GM19099 (cell line): Measurements from ENCODE around the gene TMEM217.

ENCODE experiments used
- POLR2A ChIP-seq: IDR thresholded peaks from 3 replicates; pipeline ENCODE4 v1.6.1; 2011; ENCODE audit warnings: low read depth; ENCODE audit not compliant: insufficient read length; ENCODE audit errors: extremely low read depth

Gene TMEM217

GRCh38 chr6:37284781-37285180, 26.8 kb upstream of the TMEM217 start:
- TF ChIP-seq POLR2A = no peak

- TF ChIP-seq POLR2A = no peak
Measured at GRCh38 chr6:37283671-37284151, 25.8 kb upstream of the TMEM217 start.

DNA sequence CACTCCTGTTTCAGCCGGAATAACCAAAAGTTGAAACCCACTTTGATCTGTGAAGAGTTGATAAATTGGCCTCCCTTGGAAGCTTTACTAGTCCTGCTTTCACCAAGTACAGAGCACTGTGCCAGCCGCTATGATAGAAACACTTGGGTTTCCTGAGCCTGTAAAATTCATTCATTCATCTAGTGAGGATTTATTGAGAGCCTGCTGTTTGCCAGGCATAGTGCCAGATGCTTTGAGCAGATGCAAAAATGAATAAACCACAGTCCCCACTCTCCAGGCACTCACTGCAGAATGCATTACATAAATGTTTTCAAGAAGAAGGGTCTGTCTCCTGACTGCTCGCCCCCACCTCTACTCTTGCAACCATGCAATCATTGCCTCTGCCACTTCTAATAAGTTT, 25.3 kb upstream of the TMEM217 start:
- TF ChIP-seq POLR2A = no peak

- TF ChIP-seq POLR2A = no peak
Measured at GRCh38 chr6:37282371-37282770, 24.4 kb upstream of the TMEM217 start.

DNA sequence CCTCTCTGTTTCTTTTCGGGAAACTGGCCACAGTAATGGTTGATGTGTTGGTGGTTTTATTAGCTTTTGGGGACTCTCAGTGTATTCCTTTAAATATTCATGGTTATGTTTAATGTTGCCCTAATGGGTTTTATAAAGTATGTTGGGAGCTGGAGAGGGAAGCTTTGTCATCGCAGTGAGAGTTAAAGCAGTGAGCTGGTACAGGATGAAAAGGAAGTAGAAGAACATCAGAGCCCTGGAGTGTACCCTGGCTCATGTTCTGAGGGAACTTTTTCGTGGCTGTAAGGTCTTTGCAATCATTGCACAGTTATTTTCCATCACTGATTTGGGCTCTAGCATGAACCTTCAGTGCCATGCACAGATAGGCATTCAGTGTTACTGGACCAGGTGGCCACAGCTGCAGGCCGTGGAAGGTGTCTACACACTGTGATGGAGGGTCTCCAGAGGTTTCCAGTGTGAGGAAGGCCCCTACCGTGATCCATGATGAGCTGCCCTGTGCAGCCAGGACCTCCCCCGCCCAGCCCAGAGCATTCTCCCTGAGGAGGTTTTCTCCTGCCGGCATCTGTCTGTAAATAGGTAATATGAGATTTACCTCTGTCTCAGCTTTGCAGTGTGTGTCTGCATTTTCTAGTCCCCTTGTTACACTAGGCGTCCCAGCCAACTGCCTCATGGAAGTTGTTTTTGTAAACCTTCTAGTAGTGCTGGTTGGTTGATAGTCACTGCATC, 22.4 kb upstream of the TMEM217 start:
- no peak for TF ChIP-seq POLR2A

DNA sequence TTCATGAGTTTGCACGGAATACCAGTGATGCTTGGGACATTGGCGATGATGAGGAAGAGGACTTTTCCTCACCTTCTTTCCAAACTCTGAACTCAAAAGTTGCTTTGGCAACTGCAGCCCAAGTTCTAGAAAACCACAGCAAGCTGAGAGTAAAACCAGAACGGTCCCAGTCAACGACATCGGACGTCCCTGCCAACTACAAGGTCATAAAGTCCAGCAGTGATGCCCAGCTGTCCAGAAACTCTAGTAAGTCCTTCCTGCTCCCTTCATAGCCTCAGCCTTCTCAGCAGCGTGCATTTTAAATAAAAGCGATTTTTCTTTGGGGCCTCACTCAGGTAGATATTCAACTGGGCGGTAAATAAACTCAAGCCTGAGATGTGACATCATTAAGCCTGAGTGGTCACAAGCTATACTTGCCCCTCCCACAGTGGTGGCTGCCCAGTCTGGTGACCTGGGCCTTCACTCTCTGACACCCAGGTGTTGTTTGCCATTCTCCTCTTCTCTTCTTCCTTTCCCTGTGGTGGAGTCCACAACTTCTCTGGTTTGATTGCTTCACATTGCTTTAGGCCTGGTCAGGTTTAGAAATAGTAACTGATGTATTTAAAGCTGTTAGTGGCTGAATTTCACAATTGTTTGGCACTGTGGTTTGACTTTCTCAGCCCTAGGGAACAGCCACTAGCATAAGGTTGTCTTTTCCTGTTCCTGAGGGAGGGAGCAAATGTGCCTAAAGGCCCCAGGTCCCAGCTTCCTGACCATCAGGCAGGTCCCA, 21.6 kb upstream of the TMEM217 start:
- no peak for TF ChIP-seq POLR2A

DNA sequence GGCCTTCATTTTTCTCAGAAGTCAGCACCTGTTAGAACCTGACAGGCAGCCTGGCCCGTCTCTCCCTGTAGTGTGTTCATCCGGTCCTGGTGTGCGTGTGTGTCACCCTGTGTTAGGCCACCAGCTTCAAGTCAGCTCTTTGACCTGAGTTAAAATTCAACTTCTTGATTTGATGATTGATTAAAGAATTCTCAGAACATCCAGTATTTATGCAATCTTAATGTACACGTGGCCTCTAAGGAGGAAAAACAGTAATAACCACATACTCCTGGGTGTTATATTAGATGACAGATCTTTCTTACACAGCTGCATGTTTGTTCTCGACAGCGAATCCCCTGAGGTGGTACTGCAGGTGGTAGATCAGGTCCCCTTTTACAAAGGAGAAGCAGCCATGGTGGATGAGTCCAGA, 19.1 kb upstream of the TMEM217 start:
- no peak for TF ChIP-seq POLR2A

DNA sequence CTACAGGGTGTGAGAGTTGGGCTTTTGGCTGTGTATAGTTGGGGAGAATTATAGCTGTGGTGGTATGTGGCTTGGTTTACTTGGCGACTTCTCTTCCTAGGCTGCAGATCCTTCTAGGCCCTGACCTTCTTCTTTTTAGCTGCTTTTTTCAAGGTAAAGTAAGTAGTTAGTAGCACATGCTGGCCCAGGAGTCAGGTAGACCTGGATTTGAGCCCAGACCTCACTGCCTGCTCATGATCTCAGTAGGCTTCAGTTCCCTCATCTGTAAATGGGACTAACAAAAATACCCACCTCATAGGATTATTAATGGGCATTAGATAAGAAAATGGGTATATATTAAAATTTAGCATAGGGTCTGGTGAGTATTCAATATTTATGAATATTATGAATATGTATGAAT, 17.4 kb upstream of the TMEM217 start:
- TF ChIP-seq POLR2A = no peak

DNA sequence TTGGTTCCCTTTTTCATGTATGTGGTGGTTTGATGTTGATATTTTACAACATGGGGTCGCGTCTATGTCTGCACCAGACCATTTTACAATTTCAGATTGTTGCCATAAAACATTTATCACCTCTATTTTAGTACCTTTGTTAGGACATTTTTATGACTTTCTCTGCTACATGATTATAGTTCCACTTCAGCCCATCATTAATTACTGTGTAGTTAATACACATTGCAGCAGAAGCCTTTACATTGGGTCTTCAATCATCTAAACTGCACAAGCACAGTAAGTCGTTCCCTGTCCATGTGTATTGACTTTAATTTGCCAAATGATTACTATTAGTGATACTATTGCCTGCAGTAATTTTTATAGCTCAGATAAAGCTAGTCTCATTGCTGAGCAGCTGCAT, 15.7 kb upstream of the TMEM217 start:
- TF ChIP-seq POLR2A = no peak

DNA sequence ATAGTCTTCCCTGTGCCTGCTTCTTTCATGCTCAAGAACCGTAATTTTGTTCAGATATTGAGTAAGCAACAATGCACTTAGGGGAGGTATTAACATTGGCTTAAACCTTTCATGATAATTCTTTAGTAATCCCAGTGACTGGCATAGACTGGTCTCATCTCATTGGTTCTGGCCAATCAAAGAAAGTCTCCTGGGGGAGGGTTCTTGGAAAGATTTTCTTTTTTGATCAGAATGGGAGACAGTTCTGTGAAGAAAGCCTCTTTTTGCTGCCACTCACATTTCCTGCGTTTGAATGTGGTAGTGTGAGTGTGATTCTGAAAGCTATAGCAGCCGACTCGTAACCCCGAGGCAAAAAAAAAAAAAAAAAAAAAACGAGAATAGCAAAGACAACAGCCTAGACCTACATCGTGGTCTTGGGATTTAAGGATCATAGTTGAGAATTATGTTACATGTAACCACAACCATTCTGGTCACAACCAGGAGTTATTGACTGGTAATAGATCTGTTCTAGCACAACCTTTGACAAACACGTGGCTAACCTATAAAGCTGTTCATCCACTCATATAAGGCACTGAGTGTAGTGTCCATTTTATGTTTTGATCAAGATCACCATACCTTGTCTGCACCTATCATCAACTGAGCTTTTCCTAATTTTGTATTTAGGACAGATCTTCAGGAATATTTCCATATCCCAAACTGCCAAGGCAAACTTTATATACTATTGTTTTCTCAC, 15.1 kb upstream of the TMEM217 start:
- no peak for TF ChIP-seq POLR2A

- no peak for TF ChIP-seq POLR2A
Measured at GRCh38 chr6:37269105-37269504, 11.2 kb upstream of the TMEM217 start.

DNA sequence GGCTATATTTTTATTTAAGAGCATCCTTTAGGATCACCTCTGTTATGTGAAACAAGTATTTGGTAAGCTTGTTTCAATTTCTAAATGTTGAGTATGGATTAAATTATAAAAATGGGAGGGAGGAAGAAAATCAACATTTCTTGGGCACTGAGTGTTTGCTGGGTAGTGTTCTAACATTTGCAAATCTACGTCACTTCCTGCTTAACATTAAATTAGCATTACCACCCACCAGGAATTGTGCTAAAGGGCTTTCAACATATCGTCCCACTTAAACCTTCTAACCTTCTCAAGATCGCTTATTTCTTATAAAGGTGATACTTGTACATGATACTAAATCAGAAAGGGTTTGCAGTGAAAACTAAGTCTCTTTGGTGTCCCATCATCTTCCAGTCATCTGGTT, 7.9 kb upstream of the TMEM217 start:
- no peak for TF ChIP-seq POLR2A

DNA sequence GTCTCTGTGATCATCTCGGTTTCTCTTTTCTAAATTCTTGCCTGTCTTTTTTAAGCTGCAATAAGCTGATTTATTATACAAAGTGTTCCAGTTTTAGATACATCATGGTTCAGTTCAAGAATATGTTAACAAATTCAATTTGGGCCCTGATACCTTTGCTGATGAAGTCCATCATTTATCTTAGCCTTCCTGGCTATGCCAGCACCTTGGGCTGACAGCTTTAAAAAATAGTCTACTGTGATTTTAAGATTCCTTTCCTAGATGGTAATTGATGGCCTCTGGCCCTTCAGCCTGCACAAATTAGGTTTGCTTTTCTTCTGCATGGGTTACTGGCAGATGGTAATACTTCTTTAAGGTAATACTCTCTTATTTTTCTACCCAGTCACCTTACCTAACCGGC, 7.1 kb upstream of the TMEM217 start:
- no peak for TF ChIP-seq POLR2A

- no peak for TF ChIP-seq POLR2A
Measured at GRCh38 chr6:37262446-37263026, 4.6 kb upstream of the TMEM217 start.

DNA sequence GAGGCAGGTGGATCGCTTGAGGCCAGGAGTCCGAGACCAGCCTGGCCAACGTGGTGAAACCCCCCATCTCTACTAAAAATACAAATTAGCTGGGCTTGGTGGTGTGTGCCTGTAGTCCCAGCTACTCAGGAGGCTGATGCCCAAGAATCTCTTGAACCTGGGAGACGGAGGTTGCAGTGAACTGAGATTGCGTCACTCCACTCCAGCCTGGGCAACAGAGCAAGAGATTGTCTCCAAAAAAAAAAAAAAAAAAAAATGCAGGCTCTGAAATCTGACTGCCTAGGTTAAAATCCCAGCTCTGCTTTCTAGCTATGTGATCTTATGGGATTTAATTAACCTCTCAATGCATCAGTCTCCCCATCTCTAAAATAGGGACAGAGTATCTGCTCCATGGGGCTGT, 3.3 kb upstream of the TMEM217 start:
- no peak for TF ChIP-seq POLR2A
